Measurements from ENCODE around the gene ALKBH5.

Gene ALKBH5

GRCh38 chr17:18179804-18180203, 3.8 kb upstream of the ALKBH5 start:
- TF ChIP-seq, protein P1, sequence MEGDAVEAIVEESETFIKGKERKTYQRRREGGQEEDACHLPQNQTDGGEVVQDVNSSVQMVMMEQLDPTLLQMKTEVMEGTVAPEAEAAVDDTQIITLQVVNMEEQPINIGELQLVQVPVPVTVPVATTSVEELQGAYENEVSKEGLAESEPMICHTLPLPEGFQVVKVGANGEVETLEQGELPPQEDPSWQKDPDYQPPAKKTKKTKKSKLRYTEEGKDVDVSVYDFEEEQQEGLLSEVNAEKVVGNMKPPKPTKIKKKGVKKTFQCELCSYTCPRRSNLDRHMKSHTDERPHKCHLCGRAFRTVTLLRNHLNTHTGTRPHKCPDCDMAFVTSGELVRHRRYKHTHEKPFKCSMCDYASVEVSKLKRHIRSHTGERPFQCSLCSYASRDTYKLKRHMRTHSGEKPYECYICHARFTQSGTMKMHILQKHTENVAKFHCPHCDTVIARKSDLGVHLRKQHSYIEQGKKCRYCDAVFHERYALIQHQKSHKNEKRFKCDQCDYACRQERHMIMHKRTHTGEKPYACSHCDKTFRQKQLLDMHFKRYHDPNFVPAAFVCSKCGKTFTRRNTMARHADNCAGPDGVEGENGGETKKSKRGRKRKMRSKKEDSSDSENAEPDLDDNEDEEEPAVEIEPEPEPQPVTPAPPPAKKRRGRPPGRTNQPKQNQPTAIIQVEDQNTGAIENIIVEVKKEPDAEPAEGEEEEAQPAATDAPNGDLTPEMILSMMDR (IDR thresholded peaks at IDR 0.05; ENCODE audit: insufficient read depth, low read length, missing control alignments): no peak
- ChIA-PET POLR2A (no interaction called here), CTCF (interaction anchor here (1.1 to 1.5 kb wide), 2 partner anchors 10 to 38 kb away, joined by 4 to 6 read pairs; no protein-coding TSS in a partner anchor)

GRCh38 chr17:18181358-18181757, 2.3 kb upstream of the ALKBH5 start:
- CTCF ChIA-PET: interaction anchor here (0.9 to 1.5 kb wide), 2 partner anchors 11 to 40 kb away, joined by 3 to 6 read pairs; no protein-coding TSS in a partner anchor
- POLR2A ChIA-PET: interaction anchor here (0.6 kb wide), 1 partner anchor 21 kb away, joined by 3 read pairs; no protein-coding TSS in a partner anchor
- TF ChIP-seq, protein P1 (IDR thresholded peaks at IDR 0.05; ENCODE audit: insufficient read depth, low read length, missing control alignments): no peak
- H3K4me3 ChIP-seq (ENCODE audit: low read depth, low read length): no peak overlapping the region
- no peak for DNase-seq (ENCODE audit: low read depth, low spot score)

More at GRCh38 chr17:18179804-18180203, 3.8 kb upstream of the ALKBH5 start:
- no peak for DNase-seq (ENCODE audit: low read depth, low spot score)
- no peak overlapping the region for H3K4me3 ChIP-seq (ENCODE audit: low read depth, low read length)

GRCh38 chr17:18182110-18182977, 1.3 kb upstream of the ALKBH5 start:
- no peak for DNase-seq (ENCODE audit: low read depth, low spot score)
- POLR2A ChIA-PET: interaction anchor here (0.6 to 1.5 kb wide), 6 partner anchors 9 to 23 kb away, joined by 3 to 6 read pairs (median 3); no protein-coding TSS in a partner anchor
- TF ChIP-seq, protein P1 (IDR thresholded peaks at IDR 0.05; ENCODE audit: insufficient read depth, low read length, missing control alignments): no peak
- CTCF ChIA-PET: interaction anchor here (1.1 to 1.5 kb wide), 4 partner anchors 10 to 42 kb away, joined by 3 to 7 read pairs (median 4); no protein-coding TSS in a partner anchor
- H3K4me3 ChIP-seq (ENCODE audit: low read depth, low read length): peak overlapping the region; percentile 89

GRCh38 chr17:18182978-18183333, 672 bp upstream of the ALKBH5 start:
- TF ChIP-seq, protein P1 (IDR thresholded peaks at IDR 0.05; ENCODE audit: insufficient read depth, low read length, missing control alignments): peak; percentile 5
- ChIA-PET CTCF (interaction anchor here (1.1 to 1.5 kb wide), 4 partner anchors 11 to 43 kb away, joined by 3 to 7 read pairs (median 4); no protein-coding TSS in a partner anchor), POLR2A (interaction anchor here (0.6 to 2.0 kb wide), 5 partner anchors 10 to 22 kb away, joined by 3 to 9 read pairs (median 3); no protein-coding TSS in a partner anchor)
- H3K4me3 ChIP-seq (ENCODE audit: low read depth, low read length): peak overlapping the region; percentile 89
- DNase-seq (ENCODE audit: low read depth, low spot score): peak; percentile 37

DNA sequence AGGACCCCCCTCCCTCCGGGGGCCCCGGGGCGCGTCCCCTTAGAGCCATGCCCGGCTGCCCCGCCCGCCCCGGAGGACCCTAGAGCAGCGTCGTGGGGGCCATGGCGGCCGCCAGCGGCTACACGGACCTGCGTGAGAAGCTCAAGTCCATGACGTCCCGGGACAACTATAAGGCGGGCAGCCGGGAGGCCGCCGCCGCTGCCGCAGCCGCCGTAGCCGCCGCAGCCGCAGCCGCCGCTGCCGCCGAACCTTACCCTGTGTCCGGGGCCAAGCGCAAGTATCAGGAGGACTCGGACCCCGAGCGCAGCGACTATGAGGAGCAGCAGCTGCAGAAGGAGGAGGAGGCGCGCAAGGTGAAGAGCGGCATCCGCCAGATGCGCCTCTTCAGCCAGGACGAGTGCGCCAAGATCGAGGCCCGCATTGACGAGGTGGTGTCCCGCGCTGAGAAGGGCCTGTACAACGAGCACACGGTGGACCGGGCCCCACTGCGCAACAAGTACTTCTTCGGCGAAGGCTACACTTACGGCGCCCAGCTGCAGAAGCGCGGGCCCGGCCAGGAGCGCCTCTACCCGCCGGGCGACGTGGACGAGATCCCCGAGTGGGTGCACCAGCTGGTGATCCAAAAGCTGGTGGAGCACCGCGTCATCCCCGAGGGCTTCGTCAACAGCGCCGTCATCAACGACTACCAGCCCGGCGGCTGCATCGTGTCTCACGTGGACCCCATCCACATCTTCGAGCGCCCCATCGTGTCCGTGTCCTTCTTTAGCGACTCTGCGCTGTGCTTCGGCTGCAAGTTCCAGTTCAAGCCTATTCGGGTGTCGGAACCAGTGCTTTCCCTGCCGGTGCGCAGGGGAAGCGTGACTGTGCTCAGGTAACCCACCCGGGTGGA, 759 bp downstream of the ALKBH5 start:
- H3K4me3 ChIP-seq (ENCODE audit: low read depth, low read length): peak overlapping the region; percentile 89
- CTCF ChIA-PET: interaction anchor here (1.1 to 1.3 kb wide), 2 partner anchors 10 to 39 kb away, joined by 3 to 4 read pairs; no protein-coding TSS in a partner anchor
- no peak for DNase-seq (ENCODE audit: low read depth, low spot score)
- TF ChIP-seq, protein P1 (IDR thresholded peaks at IDR 0.05; ENCODE audit: insufficient read depth, low read length, missing control alignments): no peak
- POLR2A ChIA-PET: interaction anchor here (0.6 to 2.0 kb wide), 6 partner anchors 9 to 67 kb away, joined by 3 to 9 read pairs (median 3); no protein-coding TSS in a partner anchor

Measured in AG04449 (cell line).